Measurements from ENCODE around the gene CNTD1. TPM values are rescaled to one million over a fixed set of nuclear protein-coding genes. Genes with fewer than 3 reads are reported as not detected.

CNTD1 gene
- polyA plus RNA-seq, 2 of the 4 experiments (the other 2 are of a cell fraction): 0.06 to 0.10 TPM

- TF ChIP-seq MAX (IDR thresholded peaks at IDR 0.05): no peak
- no peak for TF ChIP-seq RNF2 (IDR thresholded peaks at IDR 0.05; ENCODE audit: borderline replicate concordance, low read depth)
- TF ChIP-seq ZNF302 (CRISPR knock-in tag; IDR thresholded peaks at IDR 0.05): no peak
- no peak for TF ChIP-seq HEYL (CRISPR knock-in tag; IDR thresholded peaks at IDR 0.05)
- no peak for TF ChIP-seq CBX2 (IDR thresholded peaks at IDR 0.05; ENCODE audit: borderline replicate concordance, low read depth)
- no peak for TF ChIP-seq HOXA7 (CRISPR knock-in tag; IDR thresholded peaks at IDR 0.05)
These were observed 13.7 kb upstream of the CNTD1 start (continued) for GRCh38 chr17:42784811-42785592.

- Histone ChIP-seq H3K27ac (no peak overlapping the region), H3K9me3 (no peaks in the 10 kb centered on the region), H3K4me3 (no peak overlapping the region), H3K4me2 (no peak overlapping the region), H3K4me1 (peaks cover 18% of the 10 kb centered on the region)
- FAIRE-seq (no peak), ATAC-seq (no peak), DNase-seq (ENCODE audit: low read depth in 1 of 2, low spot score in 1 of 2) (no peak)
- CTCF ChIA-PET: interaction anchor here (1.1 to 3.6 kb wide), 4 partner anchors 10 to 37 kb away, joined by 5 to 14 read pairs (median 11); partner anchors contain the start of gene BECN1
- TF ChIP-seq JUNB (IDR thresholded peaks at IDR 0.05) (no peak), ZNF302 (CRISPR knock-in tag; IDR thresholded peaks at IDR 0.05) (no peak), NFE2L2 (conservative IDR thresholded peaks at IDR 0.05; ENCODE audit: low read length) (no peak), USF2 (IDR thresholded peaks at IDR 0.05) (no peak), FOSB (CRISPR knock-in tag; IDR thresholded peaks at IDR 0.05) (no peak), CBX2 (IDR thresholded peaks at IDR 0.05; ENCODE audit: borderline replicate concordance, low read depth) (no peak), RNF2 (IDR thresholded peaks at IDR 0.05; ENCODE audit: borderline replicate concordance, low read depth) (no peak), CEBPB (IDR thresholded peaks at IDR 0.05) (no peak), HOXB5 (CRISPR knock-in tag; IDR thresholded peaks at IDR 0.05) (no peak), TFCP2L1 (CRISPR knock-in tag; IDR thresholded peaks at IDR 0.05) (no peak), RCOR1 (IDR thresholded peaks at IDR 0.05; ENCODE audit: low read depth, low read length) (no peak), ZFP36 (IDR thresholded peaks at IDR 0.05; ENCODE audit: borderline replicate concordance, partially characterized antibody) (no peak), E2F6 (IDR thresholded peaks at IDR 0.05; ENCODE audit: borderline replicate concordance, low read depth) (no peak), EP300 (IDR thresholded peaks at IDR 0.05) (no peak)
- 80% methylated on average over 11 of the region's 11 CpGs for WGBS (ENCODE audit: missing lambda C conversion rate)
- POLR2A ChIA-PET: interaction anchor here (1.0 to 1.3 kb wide), 2 partner anchors 14 to 37 kb away, joined by 3 to 4 read pairs; partner anchors contain the start of genes BECN1 and VPS25
These were observed 11.4 kb upstream of the CNTD1 start for GRCh38 chr17:42787266-42787665.

- ChIA-PET POLR2A (no interaction called here), CTCF (interaction anchor here (0.7 to 2.2 kb wide), 6 partner anchors 9 to 51 kb away, joined by 3 to 6 read pairs (median 4); partner anchors contain the start of gene VPS25)
- Histone ChIP-seq H3K9me3 (no peaks in the 10 kb centered on the region), H3K4me2 (no peak overlapping the region), H3K4me3 (no peak overlapping the region), H3K27ac (no peak overlapping the region), H3K4me1 (peaks cover 5% of the 10 kb centered on the region)
- DNase-seq (ENCODE audit: low read depth in 1 of 2, low spot score in 1 of 2): no peak
- ATAC-seq: no peak
- FAIRE-seq: peak; percentile 13
- WGBS (ENCODE audit: missing lambda C conversion rate): 83% methylated on average over 2 of the region's 2 CpGs
- no peak for TF ChIP-seq FOXS1 (CRISPR knock-in tag; IDR thresholded peaks at IDR 0.05)
- no peak for TF ChIP-seq ZSCAN20 (CRISPR knock-in tag; IDR thresholded peaks at IDR 0.05)
- no peak for TF ChIP-seq ESRRA (IDR thresholded peaks at IDR 0.05; ENCODE audit: borderline replicate concordance, low read length)
- no peak for TF ChIP-seq JUNB (IDR thresholded peaks at IDR 0.05)
- no peak for TF ChIP-seq CHD4 (IDR thresholded peaks at IDR 0.05; ENCODE audit: borderline replicate concordance)
- no peak for TF ChIP-seq RFX5 (IDR thresholded peaks at IDR 0.05)
- no peak for TF ChIP-seq HOXB5 (CRISPR knock-in tag; IDR thresholded peaks at IDR 0.05)
- TF ChIP-seq TP53 (CRISPR knock-in tag; IDR thresholded peaks at IDR 0.05): no peak
- TF ChIP-seq JUN (IDR thresholded peaks at IDR 0.05): no peak
These were observed 6.7 kb upstream of the CNTD1 start for GRCh38 chr17:42791948-42792347.

Data from A549 (cell line).